Spleen (tissue), 7 donors: ENCODE results near the gene PALLD.

Source experiments
- POLR2A ChIP-seq, 3 donors: fragments of 450-650 bp; IDR thresholded peaks; one replicate each; pipeline ENCODE4 v1.5.1; 2017; ENCODE audit warnings: antibody characterized with exemption in 3 of 3, mild to moderate bottlenecking in 1 of 3
- POLR2AphosphoS5 ChIP-seq, 3 donors: sonication (generic); formaldehyde crosslinking; IDR thresholded peaks; one replicate each; pipeline ENCODE4 v1.5.1; 2017; ENCODE audit warnings: antibody characterized with exemption in 3 of 3
- TF ChIP-seq, protein P1 (sequence below), 11 experiments: fragments of 200-600 bp in 7 of 11; fragments of 450-650 bp in 4 of 11; sonication (generic) in 4 of 11; IDR thresholded peaks in 8 of 11; conservative IDR thresholded peaks in 3 of 11; 1 replicate in 7 of 11; 2 replicates in 4 of 11; pipeline versions ENCODE4 v1.4.0 to v1.8.0; 2016 to 2021; ENCODE audit warnings: antibody characterized with exemption in 11 of 11, inconsistent platforms in 4 of 11, mild to moderate bottlenecking in 1 of 11
- donor health status: DM: no; HTN: no; CAD: no; lungs with moderate emphysema.
- donor health status: DM: no; HTN: no; CAD: no.
- donor health status: DM: no; HTN: no; CAD: no.

DNA sequence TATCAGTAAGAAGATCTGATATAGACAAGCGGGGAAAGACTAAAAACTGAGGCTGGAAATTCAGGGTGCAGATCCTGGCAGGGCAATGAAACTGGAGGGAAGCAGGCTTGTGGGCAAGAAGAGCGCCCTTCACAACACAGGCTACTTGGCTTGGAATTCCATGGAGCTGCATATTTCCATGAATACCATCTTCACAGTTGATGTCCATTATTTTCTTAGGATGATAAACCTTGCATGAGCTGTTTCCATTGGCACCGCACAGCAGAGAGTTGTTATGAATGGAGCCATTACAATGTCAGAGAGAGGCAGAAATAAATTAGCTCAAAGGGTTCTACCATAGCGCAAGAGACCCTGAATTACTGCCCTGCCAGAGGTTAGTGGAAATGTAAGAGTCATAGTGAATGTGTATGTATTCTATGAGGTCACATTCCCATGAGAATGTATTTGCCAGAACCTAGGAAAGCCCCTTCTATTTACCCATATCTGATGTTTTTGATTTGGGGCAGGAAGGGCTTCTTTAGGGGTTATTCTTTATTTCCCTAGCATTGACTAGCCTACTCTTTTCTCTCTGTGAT lies 215.6 kb downstream of the PALLD start:
- TF ChIP-seq POLR2A (IDR thresholded peaks at IDR 0.05) = no peak
- TF ChIP-seq, protein P1, sequence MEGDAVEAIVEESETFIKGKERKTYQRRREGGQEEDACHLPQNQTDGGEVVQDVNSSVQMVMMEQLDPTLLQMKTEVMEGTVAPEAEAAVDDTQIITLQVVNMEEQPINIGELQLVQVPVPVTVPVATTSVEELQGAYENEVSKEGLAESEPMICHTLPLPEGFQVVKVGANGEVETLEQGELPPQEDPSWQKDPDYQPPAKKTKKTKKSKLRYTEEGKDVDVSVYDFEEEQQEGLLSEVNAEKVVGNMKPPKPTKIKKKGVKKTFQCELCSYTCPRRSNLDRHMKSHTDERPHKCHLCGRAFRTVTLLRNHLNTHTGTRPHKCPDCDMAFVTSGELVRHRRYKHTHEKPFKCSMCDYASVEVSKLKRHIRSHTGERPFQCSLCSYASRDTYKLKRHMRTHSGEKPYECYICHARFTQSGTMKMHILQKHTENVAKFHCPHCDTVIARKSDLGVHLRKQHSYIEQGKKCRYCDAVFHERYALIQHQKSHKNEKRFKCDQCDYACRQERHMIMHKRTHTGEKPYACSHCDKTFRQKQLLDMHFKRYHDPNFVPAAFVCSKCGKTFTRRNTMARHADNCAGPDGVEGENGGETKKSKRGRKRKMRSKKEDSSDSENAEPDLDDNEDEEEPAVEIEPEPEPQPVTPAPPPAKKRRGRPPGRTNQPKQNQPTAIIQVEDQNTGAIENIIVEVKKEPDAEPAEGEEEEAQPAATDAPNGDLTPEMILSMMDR (IDR thresholded peaks at IDR 0.05 in 8 of 11, conservative IDR thresholded peaks at IDR 0.05 in 3 of 11) = no peak
- no peak for TF ChIP-seq POLR2AphosphoS5 (IDR thresholded peaks at IDR 0.05)
